HCT116 (cell line): Measurements from ENCODE around the gene GNB5. TPM values are rescaled to one million over a fixed set of nuclear protein-coding genes. Genes with fewer than 3 reads are reported as not detected.

Source experiments
- ATAC-seq: fragments of 200-7000 bp; cut with Tn5 transposase; 2 replicates; pipeline ENCODE4 v1.9.1; 2020; ENCODE audit warnings: mild to moderate bottlenecking, moderate library complexity
- BruUV-seq: library from RNA; stranded (reverse); fragments of 400-500 nt; replicated peaks from 2 replicates; lab custom pipeline; 2021; lab: Mats Ljungman, UMichigan
- CTCF ChIA-PET: fragments of 300-600 bp; sonication (Branson Sonifier 250); formaldehyde crosslinking; loops from one replicate; lab custom pipeline; 2021; ENCODE audit warnings: antibody characterized with exemption; lab: Charles Lee
- POLR2A ChIA-PET: fragments of 300-600, 350-600 bp; sonication (Branson Sonifier 250); formaldehyde crosslinking; loops from one replicate; lab custom pipeline; 2021; ENCODE audit warnings: antibody characterized with exemption; lab: Charles Lee
- RAD21 ChIA-PET, 2 experiments: fragments of 300-600 bp; sonication (Branson Sonifier 250); formaldehyde crosslinking; loops; one replicate each; lab custom pipeline; 2023; ENCODE audit warnings: low total read pairs in 2 of 2; ENCODE audit not compliant: uncharacterized antibody in 2 of 2, unreplicated experiment in 2 of 2, low non-redundant PET in 1 of 2; lab: Charles Lee
- DNase-seq: peaks from one replicate; pipeline ENCODE4 v3.0.0-alpha.2; 2010; ENCODE audit warnings: low read depth, low spot score
- H2AFZ ChIP-seq: fragments of 200-600 bp; shearing (Covaris generic), sonication (generic); 2 replicates; pipeline ENCODE4 v1.6.1; 2017; ENCODE audit warnings: low read depth, mixed run types, mixed read lengths, antibody characterized with exemption, low read length; ENCODE audit not compliant: poor library complexity, severe bottlenecking
- H3K27ac ChIP-seq: 2 replicates; pipeline ENCODE4 v1.5.1; 2012; ENCODE audit warnings: low read depth, low read length
- H3K27me3 ChIP-seq: fragments of 200-600 bp; sonication (generic); 2 replicates; pipeline ENCODE4 v1.6.1; 2016; ENCODE audit warnings: mixed run types, low read length, mixed read lengths; ENCODE audit not compliant: insufficient read depth
- H3K36me3 ChIP-seq, 2 experiments: fragments of 200-500 bp in 1 of 2; fragments of 200-600 bp in 1 of 2; sonication (Bioruptor generic) in 1 of 2; sonication (generic) in 1 of 2; 2 replicates each; pipeline versions ENCODE4 v1.5.1 to v1.6.1; 2014 to 2016; ENCODE audit warnings: low read length in 2 of 2, inconsistent platforms in 1 of 2, mixed read lengths in 1 of 2, mixed run types in 1 of 2; ENCODE audit not compliant: insufficient read depth in 2 of 2, control insufficient read depth in 1 of 2
- H3K4me1 ChIP-seq, 2 experiments: fragments of 200-600 bp in 1 of 2; sonication (generic) in 1 of 2; 2 replicates each; pipeline versions ENCODE4 v1.5.1 to v1.6.1; 2012 to 2017; ENCODE audit warnings: low read length in 2 of 2, inconsistent platforms in 1 of 2, mild to moderate bottlenecking in 1 of 2, mixed read lengths in 1 of 2, mixed run types in 1 of 2, moderate library complexity in 1 of 2; ENCODE audit not compliant: insufficient read depth in 2 of 2, control insufficient read depth in 1 of 2
- H3K4me2 ChIP-seq: fragments of 200-600 bp; sonication (generic); 2 replicates; pipeline ENCODE4 v1.6.1; 2017; ENCODE audit warnings: mixed run types, low read length, mixed read lengths
- H3K4me3 ChIP-seq, 2 experiments: fragments of 200-600 bp in 1 of 2; sonication (generic) in 1 of 2; replicated peaks in 1 of 2; 2 replicates each; pipeline ENCODE4 v1.5.1; 2011 to 2016; ENCODE audit warnings: low read length in 2 of 2, control low read depth in 1 of 2, low read depth in 1 of 2, mild to moderate bottlenecking in 1 of 2, mixed read lengths in 1 of 2, mixed run types in 1 of 2
- H3K79me2 ChIP-seq: fragments of 200-600 bp; sonication (generic); 2 replicates; pipeline ENCODE4 v1.6.1; 2017; ENCODE audit warnings: mild to moderate bottlenecking, mixed run types, low read length, moderate library complexity, mixed read lengths; ENCODE audit not compliant: insufficient read depth
- H3K9ac ChIP-seq: fragments of 200-600 bp; sonication (generic); 2 replicates; pipeline ENCODE4 v1.6.1; 2016; ENCODE audit warnings: low read length, mixed read lengths
- H3K9me2 ChIP-seq: fragments of 200-600 bp; sonication (generic), shearing (Covaris generic); 2 replicates; pipeline ENCODE4 v1.6.1; 2017; ENCODE audit warnings: mixed run types, mild to moderate bottlenecking, moderate library complexity; ENCODE audit not compliant: insufficient read depth
- H3K9me3 ChIP-seq, 2 experiments: fragments of 200-500 bp in 1 of 2; fragments of 200-600 bp in 1 of 2; sonication (Bioruptor generic) in 1 of 2; sonication (generic) in 1 of 2; 2 replicates each; pipeline ENCODE4 v1.6.1; 2014 to 2017; ENCODE audit warnings: low read length in 2 of 2, mixed read lengths in 2 of 2, inconsistent platforms in 1 of 2, low read depth in 1 of 2, mild to moderate bottlenecking in 1 of 2, mixed run types in 1 of 2, moderate library complexity in 1 of 2; ENCODE audit not compliant: control insufficient read depth in 1 of 2, insufficient read depth in 1 of 2
- H4K20me1 ChIP-seq: fragments of 200-600 bp; sonication (generic), shearing (Covaris generic); 2 replicates; pipeline ENCODE4 v1.6.1; 2017; ENCODE audit warnings: mixed run types, mild to moderate bottlenecking, moderate library complexity; ENCODE audit not compliant: insufficient read depth
- CEBPB ChIP-seq: IDR thresholded peaks from 2 replicates; pipeline ENCODE4 v1.6.1; 2012; ENCODE audit warnings: low read depth
- EGR1 ChIP-seq: IDR thresholded peaks from 2 replicates; pipeline ENCODE4 v1.6.1; 2012; ENCODE audit warnings: low read depth
- ELF1 ChIP-seq: IDR thresholded peaks from 2 replicates; pipeline ENCODE4 v1.6.1; 2012; ENCODE audit warnings: low read depth, borderline replicate concordance
- EZH2phosphoT487 ChIP-seq: fragments of 200-600 bp; IDR thresholded peaks from 2 replicates; pipeline ENCODE4 v1.6.1; 2018; ENCODE audit warnings: antibody characterized with exemption, borderline replicate concordance
- JUND ChIP-seq: IDR thresholded peaks from 2 replicates; pipeline ENCODE4 v1.6.1; 2012
- RAD21 ChIP-seq: IDR thresholded peaks from 2 replicates; pipeline ENCODE4 v1.6.1; 2012; ENCODE audit warnings: low read depth, mild to moderate bottlenecking
- SP1 ChIP-seq: IDR thresholded peaks from 2 replicates; pipeline ENCODE4 v1.6.1; 2012; ENCODE audit warnings: low read depth
- SRF ChIP-seq: IDR thresholded peaks from 2 replicates; pipeline ENCODE4 v1.6.1; 2012; ENCODE audit warnings: low read depth
- TCF7L2 ChIP-seq: IDR thresholded peaks from 2 replicates; pipeline ENCODE4 v1.7.0; 2011; ENCODE audit warnings: borderline replicate concordance, inconsistent platforms; ENCODE audit not compliant: insufficient read depth, insufficient read length; ENCODE audit errors: extremely low read depth
- YY1 ChIP-seq: IDR thresholded peaks from 2 replicates; pipeline ENCODE4 v1.6.1; 2011; ENCODE audit warnings: low read length, low read depth, moderate library complexity, mild to moderate bottlenecking; ENCODE audit not compliant: insufficient replicate concordance; ENCODE audit errors: extremely low read depth
- intact Hi-C: fragments of 100-400 bp; cut with micrococcal nuclease; formaldehyde crosslinking; loops from 2 replicates; pipeline ENCODE4 v1.10.0; 2022
- total RNA-seq: library from RNA; stranded (reverse); gene quantifications from one replicate; pipeline ENCODE4 v1.2.1, GENCODE V29; 2021; ENCODE audit not compliant: unreplicated experiment
- TF ChIP-seq, protein P1 (sequence below): IDR thresholded peaks from 2 replicates; pipeline ENCODE4 v1.6.1; 2012
- TF ChIP-seq, protein P2 (sequence below), 3 experiments: fragments of 200-600 bp in 1 of 3; sonication (generic) in 1 of 3; IDR thresholded peaks in 2 of 3; conservative IDR thresholded peaks in 1 of 3; 2 replicates each; pipeline ENCODE4 v1.5.1; 2012 to 2017; ENCODE audit warnings: low read depth in 2 of 3, low read length in 2 of 3, antibody characterized with exemption in 1 of 3, borderline replicate concordance in 1 of 3, control low read depth in 1 of 3, mild to moderate bottlenecking in 1 of 3, mixed read lengths in 1 of 3, mixed run types in 1 of 3, moderate library complexity in 1 of 3; ENCODE audit not compliant: insufficient read depth in 1 of 3

GNB5 gene
- total RNA-seq, 1 experiment from 2014 or later: 27.6 TPM

DNA sequence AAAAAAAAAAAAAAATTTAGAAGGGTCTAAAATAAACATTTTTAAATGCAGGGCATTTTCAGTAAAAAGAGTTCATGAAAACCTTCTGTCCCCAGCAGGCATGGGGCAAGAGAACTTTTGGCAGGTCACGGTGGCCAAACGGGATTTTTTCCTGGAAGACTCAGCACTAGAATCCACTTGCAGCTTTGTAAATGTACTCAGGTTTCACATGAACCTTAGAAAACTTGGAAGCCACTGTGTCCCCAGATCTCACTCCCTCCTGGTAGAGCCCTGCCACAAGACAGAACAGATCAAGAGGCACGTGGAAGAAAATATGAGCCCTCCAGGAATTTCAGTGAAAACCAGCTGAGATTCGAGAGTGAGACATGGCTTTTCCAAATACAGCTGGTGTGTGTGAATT, 2.1 kb upstream of the GNB5 start:
- H3K79me2 ChIP-seq: no peaks in the 10 kb centered on the region
- no TSS peak for BruUV-seq
- H3K4me3 ChIP-seq: no peak overlapping the region
- H3K27me3 ChIP-seq: no peaks in the 10 kb centered on the region
- no peak for TF ChIP-seq EGR1
- TF ChIP-seq CEBPB: no peak
- TF ChIP-seq EZH2phosphoT487: no peak
- no peak for TF ChIP-seq YY1
- TF ChIP-seq JUND: no peak
- TF ChIP-seq SP1: no peak
- TF ChIP-seq RAD21: no peak
- TF ChIP-seq, protein P1, sequence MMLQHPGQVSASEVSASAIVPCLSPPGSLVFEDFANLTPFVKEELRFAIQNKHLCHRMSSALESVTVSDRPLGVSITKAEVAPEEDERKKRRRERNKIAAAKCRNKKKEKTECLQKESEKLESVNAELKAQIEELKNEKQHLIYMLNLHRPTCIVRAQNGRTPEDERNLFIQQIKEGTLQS: no peak
- TF ChIP-seq TCF7L2: no peak
- TF ChIP-seq SRF: no peak
- TF ChIP-seq, protein P2, sequence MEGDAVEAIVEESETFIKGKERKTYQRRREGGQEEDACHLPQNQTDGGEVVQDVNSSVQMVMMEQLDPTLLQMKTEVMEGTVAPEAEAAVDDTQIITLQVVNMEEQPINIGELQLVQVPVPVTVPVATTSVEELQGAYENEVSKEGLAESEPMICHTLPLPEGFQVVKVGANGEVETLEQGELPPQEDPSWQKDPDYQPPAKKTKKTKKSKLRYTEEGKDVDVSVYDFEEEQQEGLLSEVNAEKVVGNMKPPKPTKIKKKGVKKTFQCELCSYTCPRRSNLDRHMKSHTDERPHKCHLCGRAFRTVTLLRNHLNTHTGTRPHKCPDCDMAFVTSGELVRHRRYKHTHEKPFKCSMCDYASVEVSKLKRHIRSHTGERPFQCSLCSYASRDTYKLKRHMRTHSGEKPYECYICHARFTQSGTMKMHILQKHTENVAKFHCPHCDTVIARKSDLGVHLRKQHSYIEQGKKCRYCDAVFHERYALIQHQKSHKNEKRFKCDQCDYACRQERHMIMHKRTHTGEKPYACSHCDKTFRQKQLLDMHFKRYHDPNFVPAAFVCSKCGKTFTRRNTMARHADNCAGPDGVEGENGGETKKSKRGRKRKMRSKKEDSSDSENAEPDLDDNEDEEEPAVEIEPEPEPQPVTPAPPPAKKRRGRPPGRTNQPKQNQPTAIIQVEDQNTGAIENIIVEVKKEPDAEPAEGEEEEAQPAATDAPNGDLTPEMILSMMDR (IDR thresholded peaks at IDR 0.05 in 2 of 3, conservative IDR thresholded peaks at IDR 0.05 in 1 of 3; ENCODE audit: borderline replicate concordance in 1 of 3, insufficient read depth in 1 of 3, low read depth in 2 of 3, low read length in 2 of 3): no peak
- TF ChIP-seq ELF1: no peak
- H3K27ac ChIP-seq: no peak overlapping the region
- no peaks in the 10 kb centered on the region for H4K20me1 ChIP-seq
- ATAC-seq (no peak), DNase-seq (no peak)
- H3K9ac ChIP-seq: no peak overlapping the region
- ChIA-PET RAD21 (no interaction called here), POLR2A (no interaction called here), CTCF (interaction anchor here (1.2 to 2.0 kb wide), 3 partner anchors 10 to 34 kb away, joined by 3 to 8 read pairs (median 3); no protein-coding TSS in a partner anchor)
- intact Hi-C loops: no loop called here
- no peak overlapping the region for H3K4me2 ChIP-seq
- no peak overlapping the region for H2AFZ ChIP-seq
- H3K9me3 ChIP-seq: no peaks in the 10 kb centered on the region
- no peaks in the 10 kb centered on the region for H3K9me2 ChIP-seq
- no peaks in the 10 kb centered on the region for H3K4me1 ChIP-seq
- peaks cover 9 to 15% of the 10 kb centered on the region in 2 experiments; a peak in 3 of 4 replicates for H3K36me3 ChIP-seq
